ENCODE data around the gene LTBP1. TPM values are rescaled to one million over a fixed set of nuclear protein-coding genes. Genes with fewer than 3 reads are reported as not detected.

LTBP1 gene
- total RNA-seq, 2 experiments from 2014 or later = 0.06 TPM; not detected in 1

GRCh38 chr2:33134791-33135560 lies 188.2 kb downstream of the LTBP1 start:
- POLR2A ChIA-PET = no interaction called here
- H3K4me3 ChIP-seq (ENCODE audit: low read length) = no peak overlapping the region
- H3K27ac ChIP-seq (ENCODE audit: low read depth in 1 of 2, low read length in 2 of 2) = no peak overlapping the region
- no peak overlapping the region for H3K27ac Mint-ChIP-seq
- no peaks in the 10 kb centered on the region for H3K36me3 ChIP-seq (ENCODE audit: insufficient read depth, low read length)
- H3K9me3 ChIP-seq (ENCODE audit: control insufficient read depth in 1 of 2, insufficient read depth in 1 of 2, low read length in 2 of 2) = no peaks in the 10 kb centered on the region
- H3K27me3 Mint-ChIP-seq = peaks cover 4% of the 10 kb centered on the region
- CTCF ChIA-PET = no interaction called here
- no peaks in the 10 kb centered on the region for H3K4me1 Mint-ChIP-seq (ENCODE audit: low read depth)
- no peak for TF ChIP-seq CTCF (IDR thresholded peaks at IDR 0.05)
- H3K4me3 Mint-ChIP-seq = no peak overlapping the region
- H3K4me1 ChIP-seq (ENCODE audit: insufficient read depth, low read length) = no peaks in the 10 kb centered on the region
- H3K36me3 Mint-ChIP-seq (ENCODE audit: low read depth) = no peaks in the 10 kb centered on the region
- no peak for DNase-seq
- H3K9me3 Mint-ChIP-seq = no peaks in the 10 kb centered on the region
- no peak for ATAC-seq (ENCODE audit: poor library complexity)
- H3K27me3 ChIP-seq (ENCODE audit: control insufficient read depth in 1 of 2, insufficient read depth in 2 of 2, low read length in 2 of 2) = no peaks in the 10 kb centered on the region
- intact Hi-C loops (cut with DNase I, micrococcal nuclease) = no loop called here

GRCh38 chr2:33135645-33136044 lies 188.9 kb downstream of the LTBP1 start:
- Histone ChIP-seq H3K36me3 (ENCODE audit: insufficient read depth, low read length) (no peaks in the 10 kb centered on the region), H3K4me1 (ENCODE audit: insufficient read depth, low read length) (no peaks in the 10 kb centered on the region), H3K27me3 (ENCODE audit: control insufficient read depth in 1 of 2, insufficient read depth in 2 of 2, low read length in 2 of 2) (no peaks in the 10 kb centered on the region), H3K27ac (ENCODE audit: low read depth in 1 of 2, low read length in 2 of 2) (no peak overlapping the region), H3K4me3 (ENCODE audit: low read length) (no peak overlapping the region), H3K9me3 (ENCODE audit: control insufficient read depth in 1 of 2, insufficient read depth in 1 of 2, low read length in 2 of 2) (no peaks in the 10 kb centered on the region)
- no peaks in the 10 kb centered on the region for H3K36me3 Mint-ChIP-seq (ENCODE audit: low read depth)
- H3K27me3 Mint-ChIP-seq = peaks cover 4% of the 10 kb centered on the region
- POLR2A ChIA-PET = no interaction called here
- no peak for TF ChIP-seq CTCF (IDR thresholded peaks at IDR 0.05)
- H3K4me3 Mint-ChIP-seq = no peak overlapping the region
- no peak overlapping the region for H3K27ac Mint-ChIP-seq
- DNase-seq (no peak), ATAC-seq (ENCODE audit: poor library complexity) (no peak)
- no peaks in the 10 kb centered on the region for H3K4me1 Mint-ChIP-seq (ENCODE audit: low read depth)
- intact Hi-C loops (cut with DNase I, micrococcal nuclease) = no loop called here
- CTCF ChIA-PET = no interaction called here
- no peaks in the 10 kb centered on the region for H3K9me3 Mint-ChIP-seq

GRCh38 chr2:33136056-33136455 lies 189.3 kb downstream of the LTBP1 start:
- Histone ChIP-seq H3K27me3 (ENCODE audit: control insufficient read depth in 1 of 2, insufficient read depth in 2 of 2, low read length in 2 of 2) (no peaks in the 10 kb centered on the region), H3K4me1 (ENCODE audit: insufficient read depth, low read length) (no peaks in the 10 kb centered on the region), H3K4me3 (ENCODE audit: low read length) (no peak overlapping the region), H3K9me3 (ENCODE audit: control insufficient read depth in 1 of 2, insufficient read depth in 1 of 2, low read length in 2 of 2) (no peaks in the 10 kb centered on the region), H3K36me3 (ENCODE audit: insufficient read depth, low read length) (no peaks in the 10 kb centered on the region), H3K27ac (ENCODE audit: low read depth in 1 of 2, low read length in 2 of 2) (no peak overlapping the region)
- ChIA-PET POLR2A (no interaction called here), CTCF (no interaction called here)
- Mint-ChIP-seq H3K27ac (no peak overlapping the region), H3K9me3 (no peaks in the 10 kb centered on the region), H3K4me3 (no peak overlapping the region), H3K27me3 (peaks cover 6% of the 10 kb centered on the region), H3K4me1 (ENCODE audit: low read depth) (no peaks in the 10 kb centered on the region), H3K36me3 (ENCODE audit: low read depth) (no peaks in the 10 kb centered on the region)
- ATAC-seq (ENCODE audit: poor library complexity) (no peak), DNase-seq (no peak)
- TF ChIP-seq CTCF (IDR thresholded peaks at IDR 0.05) = no peak
- intact Hi-C loops (cut with DNase I, micrococcal nuclease) = no loop called here
